Esophagus squamous epithelium (tissue), 5 donors: ENCODE results near the gene MAOA. TPM values are rescaled to one million over a fixed set of nuclear protein-coding genes. Genes with fewer than 3 reads are reported as not detected.

Experiments used
- DNase-seq: peaks from one replicate; lab custom pipeline; 2025; lab: John Stamatoyannopoulos, UW
- H3K27ac ChIP-seq, 4 donors: fragments of 200-600 bp; sonication (generic); one replicate each; pipeline ENCODE4 v1.5.1; 2016 to 2019; ENCODE audit warnings: mild to moderate bottlenecking in 1 of 4
- H3K27me3 ChIP-seq, 4 donors: fragments of 200-600 bp; sonication (generic); 1 replicate in 3 of 4; 2 replicates in 1 of 4; pipeline versions ENCODE4 v1.5.1 to v1.6.0; 2017 to 2021; ENCODE audit warnings: antibody characterized with exemption in 1 of 4
- H3K36me3 ChIP-seq, 3 donors: fragments of 200-600 bp; sonication (generic); one replicate each; pipeline ENCODE4 v1.5.1; 2016 to 2019
- H3K4me1 ChIP-seq, 3 donors: fragments of 200-600 bp; sonication (generic); one replicate each; pipeline ENCODE4 v1.5.1; 2017 to 2019
- H3K4me3 ChIP-seq, 4 donors: fragments of 200-600 bp; sonication (generic); 1 replicate in 3 of 4; 2 replicates in 1 of 4; pipeline ENCODE4 v1.5.1; 2016 to 2019; ENCODE audit warnings: mild to moderate bottlenecking in 2 of 4, moderate library complexity in 1 of 4
- H3K9me3 ChIP-seq, 3 donors: fragments of 200-600 bp; sonication (generic); one replicate each; pipeline ENCODE4 v1.5.1; 2016 to 2019
- CTCF ChIP-seq, 6 experiments: fragments of 450-650 bp in 4 of 6; fragments of 200-600 bp in 2 of 6; sonication (generic) in 2 of 6; IDR thresholded peaks; one replicate each; pipeline ENCODE4 v1.5.1; 2016 to 2019; ENCODE audit warnings: antibody characterized with exemption in 6 of 6, mild to moderate bottlenecking in 4 of 6, moderate library complexity in 4 of 6
- POLR2A ChIP-seq, 4 donors: fragments of 450-650 bp; IDR thresholded peaks; one replicate each; pipeline ENCODE4 v1.6.1; 2017; ENCODE audit warnings: antibody characterized with exemption in 4 of 4, mild to moderate bottlenecking in 4 of 4, moderate library complexity in 3 of 4
- WGBS, 2 donors: methylation state at CpG; one replicate each; pipeline ENCODE4 v1.1.5; 2018; 5-methylcytosine and 5-hydroxymethylcytosine counted together
- intact Hi-C: fragments of 100-400 bp; cut with DNase I; formaldehyde crosslinking; loops from one replicate; pipeline ENCODE4 v1.15.0; 2022
- total RNA-seq, 4 donors: library from RNA; depleted of rRNA; stranded (reverse); fragments of >200 nt; gene quantifications; one replicate each; pipeline ENCODE4 v1.1.0, GENCODE V29; 2016
- donor health status: DM: yes; HTN: yes; CAD: no.

Gene MAOA
- total RNA-seq, 4 donors from 2014 or later, result 70.3 to 183 (median 128) TPM

GRCh38 chrX:43679778-43680177 lies 23.7 kb downstream of the MAOA start:
- DNase-seq, result no peak
- H3K27ac ChIP-seq, result peak overlapping the region in 2 of 4 donors; percentile 34 to 39
- TF ChIP-seq POLR2A (IDR thresholded peaks at IDR 0.05) (no peak), CTCF (IDR thresholded peaks at IDR 0.05) (no peak)
- H3K4me1 ChIP-seq, result peaks cover 0 to 74% (median 16%) of the 10 kb centered on the region in 3 donors
- H3K4me3 ChIP-seq, result no peak overlapping the region
- H3K9me3 ChIP-seq, result no peaks in the 10 kb centered on the region
- H3K36me3 ChIP-seq, result peaks cover 0 to 16% (median 0%) of the 10 kb centered on the region in 3 donors
- 20 to 48% methylated on average over 2 of the region's 2 CpGs for WGBS, 2 donors
- intact Hi-C loops, result no loop called here
- H3K27me3 ChIP-seq, result no peaks in the 10 kb centered on the region

- DNase-seq, result no peak
- peaks cover 0 to 55% (median 8%) of the 10 kb centered on the region in 3 donors for H3K4me1 ChIP-seq
- H3K9me3 ChIP-seq, result no peaks in the 10 kb centered on the region
- no peak overlapping the region for H3K4me3 ChIP-seq
- intact Hi-C loops, result no loop called here
- TF ChIP-seq CTCF (IDR thresholded peaks at IDR 0.05) (no peak), POLR2A (IDR thresholded peaks at IDR 0.05) (no peak)
- H3K27me3 ChIP-seq, result no peaks in the 10 kb centered on the region
- H3K27ac ChIP-seq, result peak overlapping the region in 2 of 4 donors; percentile 17 to 25
- H3K36me3 ChIP-seq, result peaks cover 0 to 38% (median 0%) of the 10 kb centered on the region in 3 donors
Measured at GRCh38 chrX:43682726-43683125, 26.6 kb downstream of the MAOA start.

GRCh38 chrX:43685221-43685620 lies 29.1 kb downstream of the MAOA start:
- no peaks in the 10 kb centered on the region for H3K9me3 ChIP-seq
- TF ChIP-seq CTCF (IDR thresholded peaks at IDR 0.05), result no peak
- TF ChIP-seq POLR2A (IDR thresholded peaks at IDR 0.05), result no peak
- H3K4me3 ChIP-seq, result no peak overlapping the region
- no peak overlapping the region for H3K27ac ChIP-seq
- H3K36me3 ChIP-seq, result peaks cover 0 to 46% (median 0%) of the 10 kb centered on the region in 3 donors
- WGBS, 2 donors, result 90 to 96% methylated on average over 2 of the region's 2 CpGs
- no peaks in the 10 kb centered on the region for H3K27me3 ChIP-seq
- DNase-seq, result no peak
- intact Hi-C loops, result no loop called here
- H3K4me1 ChIP-seq, result peaks cover 0 to 46% (median 0%) of the 10 kb centered on the region in 3 donors

- Histone ChIP-seq H3K36me3 (peaks cover 0 to 45% (median 0%) of the 10 kb centered on the region in 3 donors), H3K27me3 (no peaks in the 10 kb centered on the region), H3K9me3 (no peaks in the 10 kb centered on the region), H3K4me3 (no peak overlapping the region), H3K27ac (no peak overlapping the region), H3K4me1 (peaks cover 2 to 27% (median 3%) of the 10 kb centered on the region in 3 donors)
- TF ChIP-seq POLR2A (IDR thresholded peaks at IDR 0.05), result no peak
- no peak for TF ChIP-seq CTCF (IDR thresholded peaks at IDR 0.05)
- no peak for DNase-seq
- intact Hi-C loops, result no loop called here
- WGBS, 2 donors, result 63% methylated on average over 1 of the region's 1 CpG
Measured at GRCh38 chrX:43688586-43688985, 32.5 kb downstream of the MAOA start.

- Histone ChIP-seq H3K27ac (peak overlapping the region in 3 of 4 donors; percentile 33 to 48 (median 35)), H3K4me1 (peaks cover 4 to 24% (median 9%) of the 10 kb centered on the region in 3 donors), H3K36me3 (peaks cover 0 to 21% (median 0%) of the 10 kb centered on the region in 3 donors), H3K4me3 (no peak overlapping the region), H3K9me3 (no peaks in the 10 kb centered on the region), H3K27me3 (no peaks in the 10 kb centered on the region)
- 27 to 45% methylated on average over 2 to 3 of the region's 3 CpGs for WGBS, 2 donors
- DNase-seq, result no peak
- intact Hi-C loops, result no loop called here
- no peak for TF ChIP-seq CTCF (IDR thresholded peaks at IDR 0.05)
- TF ChIP-seq POLR2A (IDR thresholded peaks at IDR 0.05), result no peak
Measured at GRCh38 chrX:43693602-43694406, 37.7 kb downstream of the MAOA start.
